ENCODE results near the gene RPS6KC1. TPM values are rescaled to one million over a fixed set of nuclear protein-coding genes. Genes with fewer than 3 reads are reported as not detected.
A peak's percentile ranks its signal among the peaks of the same experiment; 100 is the strongest.
"Not testable (repeated sequence)": the region's sequence is repeated elsewhere in the genome, so short reads cannot be mapped to it uniquely, and the experiment has no call there.

The RPS6KC1 gene
- polyA plus RNA-seq, 3 donors, result 8.9 to 16.0 (median 11.4) TPM

- H4K20me1 ChIP-seq (ENCODE audit: insufficient read depth, low read length), result no peaks in the 10 kb centered on the region
- peaks cover 12 to 16% of the 10 kb centered on the region in 2 donors for H3K9me3 ChIP-seq (replicated peaks in 1 of 2; ENCODE audit: control insufficient read depth in 1 of 2, insufficient read depth in 1 of 2, low read length in 2 of 2)
- H3K27me3 ChIP-seq (ENCODE audit: control insufficient read depth in 2 of 2, insufficient read depth in 2 of 2, low read length in 2 of 2), result no peaks in the 10 kb centered on the region
- H3K9me3 Mint-ChIP-seq, result peaks cover 3 to 16% (median 9%) of the 10 kb centered on the region in 7 donors
- H3K4me1 Mint-ChIP-seq, result peaks cover 2% of the 10 kb centered on the region
- DNase-seq, result no peak
- H3K27ac ChIP-seq (ENCODE audit: low read depth in 1 of 2, low read length in 2 of 2), result no peak overlapping the region
- H3K79me2 ChIP-seq (ENCODE audit: insufficient read depth, low read length), result no peaks in the 10 kb centered on the region
- intact Hi-C loops (cut with micrococcal nuclease), result no loop called here
- no peak for TF ChIP-seq CTCF (IDR thresholded peaks at IDR 0.05)
- no peaks in the 10 kb centered on the region for H3K36me3 Mint-ChIP-seq
- H3K4me2 ChIP-seq (replicated peaks; ENCODE audit: extremely low read depth, low read length, poor library complexity, severe bottlenecking), result no peak overlapping the region
- peak overlapping the region in 2 of 7 donors; percentile 3 to 68 for H3K27ac Mint-ChIP-seq
- H3K4me3 Mint-ChIP-seq, result no peak overlapping the region
- H3K36me3 ChIP-seq (replicated peaks in 1 of 2; ENCODE audit: control insufficient read depth in 1 of 2, insufficient read depth in 2 of 2, low read length in 2 of 2), result no peaks in the 10 kb centered on the region
- no peaks in the 10 kb centered on the region for H3K4me1 ChIP-seq (ENCODE audit: control insufficient read depth in 1 of 2, insufficient read depth in 2 of 2, low read length in 2 of 2)
- 74% methylated on average over 2 of the region's 5 CpGs for WGBS (ENCODE audit: insufficient coverage)
- no peak overlapping the region for H3K9ac ChIP-seq (ENCODE audit: insufficient read depth, low read length, poor library complexity, severe bottlenecking)
- no peak overlapping the region for H2AFZ ChIP-seq (ENCODE audit: insufficient read depth, low read depth, low read length, poor library complexity, severe bottlenecking)
- no peak overlapping the region for H3K4me3 ChIP-seq (replicated peaks in 1 of 3; ENCODE audit: low read depth in 2 of 3, low read length in 3 of 3)
- H3K27me3 Mint-ChIP-seq (ENCODE audit: low read depth in 3 of 3), result peaks cover 0 to 2% (median 0%) of the 10 kb centered on the region in 3 donors
Measured at GRCh38 chr1:213300433-213300832, 249.4 kb downstream of the RPS6KC1 start.

GRCh38 chr1:213301524-213301923 lies 250.5 kb downstream of the RPS6KC1 start:
- H3K79me2 ChIP-seq (ENCODE audit: insufficient read depth, low read length); DNase-seq; H3K36me3 ChIP-seq (replicated peaks in 1 of 2; ENCODE audit: control insufficient read depth in 1 of 2, insufficient read depth in 2 of 2, low read length in 2 of 2); H4K20me1 ChIP-seq (ENCODE audit: insufficient read depth, low read length); H3K4me3 ChIP-seq (replicated peaks in 1 of 3; ENCODE audit: low read depth in 2 of 3, low read length in 3 of 3); H3K4me3 Mint-ChIP-seq; H3K27me3 Mint-ChIP-seq (ENCODE audit: low read depth in 3 of 3); H3K27me3 ChIP-seq (ENCODE audit: control insufficient read depth in 2 of 2, insufficient read depth in 2 of 2, low read length in 2 of 2); H2AFZ ChIP-seq (ENCODE audit: insufficient read depth, low read depth, low read length, poor library complexity, severe bottlenecking); H3K4me1 ChIP-seq (ENCODE audit: control insufficient read depth in 1 of 2, insufficient read depth in 2 of 2, low read length in 2 of 2); H3K9ac ChIP-seq (ENCODE audit: insufficient read depth, low read length, poor library complexity, severe bottlenecking); H3K36me3 Mint-ChIP-seq; H3K27ac ChIP-seq (ENCODE audit: low read depth in 1 of 2, low read length in 2 of 2); H3K4me1 Mint-ChIP-seq; H3K4me2 ChIP-seq (replicated peaks; ENCODE audit: extremely low read depth, low read length, poor library complexity, severe bottlenecking); intact Hi-C loops (cut with micrococcal nuclease); H3K27ac Mint-ChIP-seq: not testable (repeated sequence)
- no CpG with 5 or more reads among the region's 3 CpGs for WGBS (ENCODE audit: insufficient coverage)
- peaks cover 9 to 11% of the 10 kb centered on the region in 2 donors for H3K9me3 ChIP-seq (replicated peaks in 1 of 2; ENCODE audit: control insufficient read depth in 1 of 2, insufficient read depth in 1 of 2, low read length in 2 of 2)
- H3K9me3 Mint-ChIP-seq, result peaks cover 2 to 13% (median 8%) of the 10 kb centered on the region in 7 donors
